ENCODE results near the gene RHOXF2B.
"Not testable (repeated sequence)": the region's sequence is repeated elsewhere in the genome, so short reads cannot be mapped to it uniquely, and the experiment has no call there.

DNA sequence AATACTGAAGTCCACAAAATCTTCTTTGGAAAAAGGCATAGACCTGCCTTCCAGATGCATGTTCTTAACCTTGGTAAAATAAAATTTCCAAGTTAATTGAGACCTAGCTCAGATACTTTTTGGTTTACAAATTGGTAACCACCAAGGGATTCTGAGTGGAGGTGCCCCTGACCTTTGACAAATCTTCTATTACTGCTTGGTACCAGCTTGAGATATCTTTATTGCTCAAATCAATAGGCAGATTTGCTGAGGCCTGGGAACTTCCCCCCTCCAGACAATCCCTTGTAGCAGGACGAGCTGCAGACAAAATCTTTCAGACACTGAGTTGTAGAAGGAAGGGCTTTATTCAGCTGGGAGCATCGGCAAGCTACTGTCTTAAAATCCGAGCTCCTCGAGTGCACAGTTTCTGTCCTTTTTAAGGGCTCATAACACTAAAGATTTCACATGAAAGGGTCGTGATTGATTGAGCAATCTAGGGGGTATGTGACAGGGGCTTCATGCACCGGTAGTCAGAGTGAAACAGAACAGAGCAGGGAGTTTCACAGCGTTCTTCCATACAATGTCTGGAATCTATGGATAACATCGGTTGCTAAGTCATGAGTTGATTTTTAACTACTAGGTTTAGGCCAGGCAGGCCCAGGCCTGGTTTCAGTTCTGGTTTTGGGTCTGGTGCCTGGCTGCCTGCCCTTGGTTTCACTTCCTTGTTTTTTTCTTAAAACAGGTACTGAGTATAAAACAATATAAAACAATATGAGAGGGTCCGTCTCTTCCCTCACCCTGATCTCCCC is 41.8 kb downstream of the RHOXF2B start:
- TF ChIP-seq, protein P1, sequence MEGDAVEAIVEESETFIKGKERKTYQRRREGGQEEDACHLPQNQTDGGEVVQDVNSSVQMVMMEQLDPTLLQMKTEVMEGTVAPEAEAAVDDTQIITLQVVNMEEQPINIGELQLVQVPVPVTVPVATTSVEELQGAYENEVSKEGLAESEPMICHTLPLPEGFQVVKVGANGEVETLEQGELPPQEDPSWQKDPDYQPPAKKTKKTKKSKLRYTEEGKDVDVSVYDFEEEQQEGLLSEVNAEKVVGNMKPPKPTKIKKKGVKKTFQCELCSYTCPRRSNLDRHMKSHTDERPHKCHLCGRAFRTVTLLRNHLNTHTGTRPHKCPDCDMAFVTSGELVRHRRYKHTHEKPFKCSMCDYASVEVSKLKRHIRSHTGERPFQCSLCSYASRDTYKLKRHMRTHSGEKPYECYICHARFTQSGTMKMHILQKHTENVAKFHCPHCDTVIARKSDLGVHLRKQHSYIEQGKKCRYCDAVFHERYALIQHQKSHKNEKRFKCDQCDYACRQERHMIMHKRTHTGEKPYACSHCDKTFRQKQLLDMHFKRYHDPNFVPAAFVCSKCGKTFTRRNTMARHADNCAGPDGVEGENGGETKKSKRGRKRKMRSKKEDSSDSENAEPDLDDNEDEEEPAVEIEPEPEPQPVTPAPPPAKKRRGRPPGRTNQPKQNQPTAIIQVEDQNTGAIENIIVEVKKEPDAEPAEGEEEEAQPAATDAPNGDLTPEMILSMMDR (IDR thresholded peaks at IDR 0.05), result not testable (repeated sequence)
- not testable (repeated sequence) for TF ChIP-seq POLR2A (IDR thresholded peaks at IDR 0.05)
